RWPE2 (cell line): ENCODE measurements around the gene CYB5A.
"Not testable (repeated sequence)": the region's sequence is repeated elsewhere in the genome, so short reads cannot be mapped to it uniquely, and the experiment has no call there.

Source experiments
- ATAC-seq: fragments of 200-7000 bp; cut with Tn5 transposase; 3 replicates; pipeline ENCODE4 v1.9.1; 2021; ENCODE audit warnings: low read depth
- DNase-seq: peaks from one replicate; pipeline ENCODE4 v3.0.0-alpha.2; 2020; ENCODE audit warnings: low spot score
- H3K27ac ChIP-seq: fragments of 450-650 bp; 2 replicates; pipeline ENCODE4 v1.5.1; 2017; ENCODE audit warnings: mild to moderate bottlenecking; ENCODE audit not compliant: poor library complexity, severe bottlenecking
- H3K27me3 ChIP-seq: fragments of 250-450 bp; sonication (Bioruptor Pico); 2 replicates; pipeline ENCODE4 v1.5.1; 2021; ENCODE audit warnings: mild to moderate bottlenecking, moderate library complexity; ENCODE audit not compliant: insufficient read depth, poor library complexity, severe bottlenecking
- H3K36me3 ChIP-seq: fragments of 250-450 bp; sonication (Bioruptor Pico); 2 replicates; pipeline ENCODE4 v1.5.1; 2020; ENCODE audit warnings: low read depth, mild to moderate bottlenecking, moderate library complexity
- H3K4me1 ChIP-seq: fragments of 250-450 bp; sonication (Bioruptor Pico); 2 replicates; pipeline ENCODE4 v1.5.1; 2021; ENCODE audit warnings: mild to moderate bottlenecking, moderate library complexity; ENCODE audit not compliant: insufficient read depth, poor library complexity, severe bottlenecking
- H3K4me3 ChIP-seq: fragments of 250-450 bp; sonication (Bioruptor Pico); 2 replicates; pipeline ENCODE4 v1.5.1; 2021; ENCODE audit warnings: mild to moderate bottlenecking, moderate library complexity; ENCODE audit not compliant: severe bottlenecking
- H3K9me3 ChIP-seq: fragments of 250-450 bp; sonication (Bioruptor Pico); 2 replicates; pipeline ENCODE4 v1.5.1; 2021; ENCODE audit warnings: mild to moderate bottlenecking, moderate library complexity; ENCODE audit not compliant: severe bottlenecking
- TF ChIP-seq, protein P1 (sequence below): fragments of 450-650 bp; IDR thresholded peaks from one replicate; pipeline ENCODE4 v1.5.1; 2017; ENCODE audit warnings: mild to moderate bottlenecking, moderate library complexity; ENCODE audit not compliant: poor library complexity, severe bottlenecking

The CYB5A gene

DNA sequence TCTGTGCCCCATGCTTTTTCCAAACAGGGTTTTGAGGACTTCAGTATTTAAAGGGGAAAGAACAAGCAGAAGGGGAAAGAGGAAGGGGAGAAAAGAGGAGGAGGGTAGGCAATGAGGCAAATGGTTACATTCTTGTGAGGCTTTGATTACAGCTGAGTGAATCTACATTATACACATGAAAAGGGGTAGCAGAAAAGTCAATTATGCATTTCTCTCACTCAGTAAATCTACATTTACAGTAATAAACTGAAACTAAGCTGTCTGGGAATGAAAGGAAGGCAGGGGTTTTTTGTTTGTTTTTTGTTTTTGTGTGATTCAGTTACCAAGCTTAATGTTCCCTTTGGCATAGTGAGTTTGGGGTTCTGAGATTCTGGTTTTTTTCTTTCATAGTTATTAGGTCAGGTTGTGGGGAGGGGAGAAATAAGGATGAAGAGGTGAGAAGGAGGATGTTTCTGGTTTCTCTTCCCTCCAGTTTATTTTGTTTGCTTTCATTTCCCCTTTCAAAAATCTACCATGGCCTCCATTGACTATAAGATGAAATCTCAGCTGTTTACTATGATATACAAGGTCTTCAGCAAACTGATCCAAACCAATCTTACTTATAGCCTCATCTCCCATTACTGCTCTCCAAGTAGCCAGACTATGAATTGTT lies 42.6 kb upstream of the CYB5A start:
- TF ChIP-seq, protein P1, sequence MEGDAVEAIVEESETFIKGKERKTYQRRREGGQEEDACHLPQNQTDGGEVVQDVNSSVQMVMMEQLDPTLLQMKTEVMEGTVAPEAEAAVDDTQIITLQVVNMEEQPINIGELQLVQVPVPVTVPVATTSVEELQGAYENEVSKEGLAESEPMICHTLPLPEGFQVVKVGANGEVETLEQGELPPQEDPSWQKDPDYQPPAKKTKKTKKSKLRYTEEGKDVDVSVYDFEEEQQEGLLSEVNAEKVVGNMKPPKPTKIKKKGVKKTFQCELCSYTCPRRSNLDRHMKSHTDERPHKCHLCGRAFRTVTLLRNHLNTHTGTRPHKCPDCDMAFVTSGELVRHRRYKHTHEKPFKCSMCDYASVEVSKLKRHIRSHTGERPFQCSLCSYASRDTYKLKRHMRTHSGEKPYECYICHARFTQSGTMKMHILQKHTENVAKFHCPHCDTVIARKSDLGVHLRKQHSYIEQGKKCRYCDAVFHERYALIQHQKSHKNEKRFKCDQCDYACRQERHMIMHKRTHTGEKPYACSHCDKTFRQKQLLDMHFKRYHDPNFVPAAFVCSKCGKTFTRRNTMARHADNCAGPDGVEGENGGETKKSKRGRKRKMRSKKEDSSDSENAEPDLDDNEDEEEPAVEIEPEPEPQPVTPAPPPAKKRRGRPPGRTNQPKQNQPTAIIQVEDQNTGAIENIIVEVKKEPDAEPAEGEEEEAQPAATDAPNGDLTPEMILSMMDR = no peak
- ATAC-seq (no peak), DNase-seq (no peak)
- no peak overlapping the region for H3K27ac ChIP-seq
- no peak overlapping the region for H3K4me3 ChIP-seq
- H3K36me3 ChIP-seq = no peaks in the 10 kb centered on the region
- no peaks in the 10 kb centered on the region for H3K9me3 ChIP-seq
- H3K4me1 ChIP-seq = no peaks in the 10 kb centered on the region
- H3K27me3 ChIP-seq = no peaks in the 10 kb centered on the region

DNA sequence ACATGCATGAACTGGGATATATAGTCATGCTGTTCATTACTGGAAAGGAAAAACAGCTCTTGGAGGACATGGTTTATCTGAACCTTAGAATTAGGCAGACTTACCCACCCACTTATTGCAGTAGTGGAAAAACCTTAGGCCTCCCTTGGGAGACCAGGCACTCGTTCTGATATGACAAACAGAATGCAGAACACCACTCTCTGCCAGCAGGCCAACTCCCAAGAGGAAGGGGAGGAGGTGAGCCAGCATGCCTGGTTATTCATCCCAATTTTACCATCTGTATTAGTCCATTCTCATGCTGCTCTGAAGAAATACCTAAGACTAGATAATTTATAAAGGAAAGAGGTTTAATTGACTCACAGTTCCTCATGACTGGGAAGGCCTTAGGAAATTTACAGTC lies 41.3 kb upstream of the CYB5A start:
- no peaks in the 10 kb centered on the region for H3K36me3 ChIP-seq
- no peaks in the 10 kb centered on the region for H3K9me3 ChIP-seq
- no peak overlapping the region for H3K27ac ChIP-seq
- DNase-seq (no peak), ATAC-seq (no peak)
- H3K27me3 ChIP-seq = no peaks in the 10 kb centered on the region
- TF ChIP-seq, protein P1 = no peak
- no peaks in the 10 kb centered on the region for H3K4me1 ChIP-seq
- no peak overlapping the region for H3K4me3 ChIP-seq

DNA sequence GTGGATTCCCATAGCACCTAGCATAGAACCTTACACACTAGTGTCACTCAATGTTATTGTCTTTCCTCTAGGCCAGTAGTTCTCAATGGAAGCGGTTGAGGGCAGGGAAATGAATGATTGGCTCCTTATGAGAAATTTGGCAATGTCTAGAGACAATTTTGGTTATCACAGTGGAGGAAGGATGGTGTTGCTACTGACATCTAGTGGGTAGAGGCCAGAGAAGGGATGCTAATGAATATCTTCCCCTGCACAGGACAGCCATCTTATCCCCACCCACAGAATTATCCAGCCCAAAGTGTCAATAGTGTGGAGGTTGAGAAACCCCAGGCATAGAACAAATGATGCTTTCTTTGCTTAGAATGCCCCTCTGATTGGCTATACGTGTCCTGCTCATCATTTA lies 39.6 kb upstream of the CYB5A start:
- no peaks in the 10 kb centered on the region for H3K36me3 ChIP-seq
- DNase-seq (no peak), ATAC-seq (peak; percentile 75)
- H3K27ac ChIP-seq = no peak overlapping the region
- no peaks in the 10 kb centered on the region for H3K4me1 ChIP-seq
- H3K9me3 ChIP-seq = no peaks in the 10 kb centered on the region
- H3K27me3 ChIP-seq = no peaks in the 10 kb centered on the region
- no peak overlapping the region for H3K4me3 ChIP-seq
- TF ChIP-seq, protein P1 = peak; percentile 53

DNA sequence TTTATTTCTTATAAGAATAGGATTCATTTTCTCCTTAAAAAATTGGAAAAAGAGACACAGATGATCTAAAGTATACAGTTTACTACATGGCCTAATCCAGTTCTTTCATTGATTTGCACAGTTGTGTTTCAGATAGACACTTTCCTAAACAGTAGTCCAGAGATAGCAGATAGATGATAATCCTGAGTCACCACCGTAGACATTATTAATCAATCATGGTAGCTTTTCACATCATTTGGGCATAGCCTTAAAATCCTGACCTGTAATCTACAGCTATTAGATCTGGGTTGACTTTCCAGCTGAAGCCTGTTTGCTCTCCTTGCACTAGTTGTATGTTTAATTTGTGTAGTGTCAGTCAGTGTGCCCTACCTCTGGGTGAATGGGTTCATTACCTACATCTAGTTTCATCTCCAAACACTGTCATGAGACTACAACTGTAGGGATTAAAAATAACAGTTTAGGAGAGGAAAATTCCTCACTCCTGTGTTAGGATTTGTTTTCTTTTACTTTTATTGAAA lies 38.0 kb upstream of the CYB5A start:
- H3K36me3 ChIP-seq = no peaks in the 10 kb centered on the region
- TF ChIP-seq, protein P1 = no peak
- H3K4me3 ChIP-seq = no peak overlapping the region
- H3K4me1 ChIP-seq = no peaks in the 10 kb centered on the region
- H3K9me3 ChIP-seq = no peaks in the 10 kb centered on the region
- no peak overlapping the region for H3K27ac ChIP-seq
- no peak for ATAC-seq
- no peak for DNase-seq
- peaks cover 3% of the 10 kb centered on the region for H3K27me3 ChIP-seq

DNA sequence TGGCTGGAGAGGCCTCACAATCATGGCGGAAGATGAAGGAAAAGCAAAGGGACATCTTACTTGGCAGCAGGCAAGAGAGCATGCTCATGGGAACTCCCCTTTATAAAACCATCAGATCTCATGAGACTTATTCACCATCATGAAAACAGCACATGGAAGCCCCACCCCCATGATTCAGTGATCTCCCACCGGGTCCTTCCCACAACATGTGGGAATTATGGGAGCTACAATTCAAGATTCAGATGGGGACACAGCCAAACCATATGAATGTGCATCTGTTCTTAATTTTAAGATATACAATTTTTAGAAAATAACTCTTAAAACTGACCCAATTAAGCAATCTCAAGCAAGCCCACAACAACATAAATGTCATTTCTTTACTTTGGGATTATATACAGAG lies 36.4 kb upstream of the CYB5A start:
- H3K36me3 ChIP-seq = no peaks in the 10 kb centered on the region
- H3K9me3 ChIP-seq = no peaks in the 10 kb centered on the region
- ATAC-seq = no peak
- TF ChIP-seq, protein P1 = no peak
- H3K4me1 ChIP-seq = no peaks in the 10 kb centered on the region
- no peak overlapping the region for H3K27ac ChIP-seq
- peaks cover 3% of the 10 kb centered on the region for H3K27me3 ChIP-seq
- DNase-seq = no peak
- no peak overlapping the region for H3K4me3 ChIP-seq

DNA sequence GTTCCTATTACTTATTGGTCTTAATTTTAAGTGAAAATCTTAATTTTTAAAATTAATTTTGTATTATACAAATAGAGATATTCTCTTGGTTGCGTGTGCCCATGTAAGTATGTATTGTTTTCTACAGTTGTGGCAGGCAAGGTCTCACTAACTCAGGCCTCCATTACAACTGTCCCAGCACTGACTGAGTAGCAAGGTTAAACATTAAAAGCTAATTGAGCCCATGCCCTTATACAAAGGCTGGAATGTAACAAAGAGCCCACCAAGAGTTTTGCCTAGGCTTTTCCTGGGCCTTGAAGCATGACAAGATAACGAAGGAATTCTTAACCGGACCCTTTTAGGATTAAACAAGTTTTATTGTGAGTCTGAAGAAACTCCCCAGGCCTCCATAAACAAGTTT lies 35.0 kb upstream of the CYB5A start:
- H3K27me3 ChIP-seq, H3K9me3 ChIP-seq, H3K27ac ChIP-seq, H3K36me3 ChIP-seq, DNase-seq, ATAC-seq, H3K4me1 ChIP-seq, H3K4me3 ChIP-seq: not testable (repeated sequence)
